BE2C (cell line): ENCODE measurements around the gene ACTR6.
"Not testable (repeated sequence)": the region's sequence is repeated elsewhere in the genome, so short reads cannot be mapped to it uniquely, and the experiment has no call there.

ENCODE experiments used
- DNase-seq: peaks from one replicate; pipeline ENCODE4 v3.0.0-alpha.2; 2020
- H3K27me3 ChIP-seq: fragments of 250-450 bp; sonication (Bioruptor Pico); 2 replicates; pipeline ENCODE4 v1.5.1; 2020; ENCODE audit warnings: mild to moderate bottlenecking
- H3K36me3 ChIP-seq: fragments of 250-450 bp; sonication (Bioruptor Pico); 2 replicates; pipeline ENCODE4 v1.5.1; 2020; ENCODE audit warnings: mild to moderate bottlenecking
- H3K4me1 ChIP-seq: fragments of 250-450 bp; sonication (Bioruptor Pico); 2 replicates; pipeline ENCODE4 v1.5.1; 2020
- H3K4me3 ChIP-seq: 2 replicates; pipeline ENCODE4 v1.5.1; 2011; ENCODE audit warnings: low read depth, low read length
- H3K9me3 ChIP-seq: fragments of 250-450 bp; sonication (Bioruptor Pico); 2 replicates; pipeline ENCODE4 v1.5.1; 2020
- TF ChIP-seq, protein P1 (sequence below): IDR thresholded peaks from 2 replicates; pipeline ENCODE4 v1.5.1; 2012; ENCODE audit warnings: mild to moderate bottlenecking, low read depth, low read length

ACTR6 gene

DNA sequence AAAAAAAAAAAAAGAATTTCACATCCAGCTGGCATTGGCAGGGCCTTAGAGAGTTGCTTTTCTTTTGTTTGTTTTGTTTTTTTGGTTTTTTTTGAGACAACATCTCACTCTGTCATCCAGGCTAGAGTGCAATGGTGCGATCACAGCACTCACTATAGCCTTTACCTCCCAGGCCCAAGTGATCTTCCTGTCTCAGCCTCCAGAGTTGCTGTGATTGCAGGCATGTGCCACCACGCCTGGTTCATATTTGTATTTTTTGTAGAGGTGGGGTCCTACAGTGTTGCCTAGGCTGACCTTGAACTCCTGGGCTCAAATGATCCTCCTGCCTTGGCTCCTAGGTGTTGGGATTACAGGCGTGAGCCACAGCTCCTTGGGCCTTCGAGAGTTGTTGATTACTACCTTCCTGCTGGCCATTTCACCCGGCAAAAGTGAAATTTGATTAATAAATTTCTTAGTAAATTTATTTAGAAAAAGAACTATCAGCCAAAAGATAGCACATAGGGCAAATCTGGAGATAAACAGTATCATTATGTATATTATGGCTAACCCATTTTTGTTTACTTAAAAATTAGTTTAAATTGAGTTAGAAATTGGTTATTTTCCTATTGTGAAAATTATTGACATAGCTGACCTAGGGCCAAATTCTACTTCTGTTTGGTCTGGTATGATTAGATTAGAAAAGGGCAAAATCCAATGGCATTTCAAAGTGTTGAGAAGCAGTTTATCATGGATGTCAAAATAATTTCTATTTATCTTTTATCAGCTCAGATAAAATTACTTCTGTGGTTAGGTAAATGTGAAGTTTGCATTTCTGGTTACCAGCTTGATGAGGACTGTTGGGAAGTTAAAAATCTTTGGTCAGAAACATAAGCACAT, 12.6 kb downstream of the ACTR6 start:
- Histone ChIP-seq H3K4me3 (no peak overlapping the region), H3K4me1 (no peaks in the 10 kb centered on the region), H3K9me3 (no peaks in the 10 kb centered on the region), H3K36me3 (peaks cover 28% of the 10 kb centered on the region), H3K27me3 (no peaks in the 10 kb centered on the region)
- no peak for DNase-seq
- TF ChIP-seq, protein P1, sequence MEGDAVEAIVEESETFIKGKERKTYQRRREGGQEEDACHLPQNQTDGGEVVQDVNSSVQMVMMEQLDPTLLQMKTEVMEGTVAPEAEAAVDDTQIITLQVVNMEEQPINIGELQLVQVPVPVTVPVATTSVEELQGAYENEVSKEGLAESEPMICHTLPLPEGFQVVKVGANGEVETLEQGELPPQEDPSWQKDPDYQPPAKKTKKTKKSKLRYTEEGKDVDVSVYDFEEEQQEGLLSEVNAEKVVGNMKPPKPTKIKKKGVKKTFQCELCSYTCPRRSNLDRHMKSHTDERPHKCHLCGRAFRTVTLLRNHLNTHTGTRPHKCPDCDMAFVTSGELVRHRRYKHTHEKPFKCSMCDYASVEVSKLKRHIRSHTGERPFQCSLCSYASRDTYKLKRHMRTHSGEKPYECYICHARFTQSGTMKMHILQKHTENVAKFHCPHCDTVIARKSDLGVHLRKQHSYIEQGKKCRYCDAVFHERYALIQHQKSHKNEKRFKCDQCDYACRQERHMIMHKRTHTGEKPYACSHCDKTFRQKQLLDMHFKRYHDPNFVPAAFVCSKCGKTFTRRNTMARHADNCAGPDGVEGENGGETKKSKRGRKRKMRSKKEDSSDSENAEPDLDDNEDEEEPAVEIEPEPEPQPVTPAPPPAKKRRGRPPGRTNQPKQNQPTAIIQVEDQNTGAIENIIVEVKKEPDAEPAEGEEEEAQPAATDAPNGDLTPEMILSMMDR, result no peak

DNA sequence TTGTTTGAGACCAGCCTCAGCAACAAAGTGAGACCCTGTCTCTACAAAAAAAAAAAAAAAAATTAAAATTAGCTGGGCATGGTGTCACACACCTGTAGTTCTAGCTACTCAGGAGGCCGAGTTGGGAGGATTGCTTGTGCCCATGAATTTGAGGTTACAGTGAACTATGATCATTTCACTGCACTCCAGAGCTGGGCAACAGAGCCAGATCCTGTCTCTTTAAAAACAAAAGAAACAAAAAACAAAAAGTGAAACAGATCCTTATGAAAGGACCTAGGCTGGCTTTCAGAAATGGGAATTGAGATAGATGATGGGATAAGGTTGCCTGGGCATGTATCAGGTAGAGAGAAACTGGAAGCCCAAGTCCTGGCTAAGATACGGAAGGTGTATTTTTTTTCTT, 13.9 kb downstream of the ACTR6 start:
- H3K36me3 ChIP-seq, result peaks cover 29% of the 10 kb centered on the region
- TF ChIP-seq, protein P1, result no peak
- H3K9me3 ChIP-seq, result no peaks in the 10 kb centered on the region
- DNase-seq, result no peak
- H3K4me3 ChIP-seq, result no peak overlapping the region
- H3K27me3 ChIP-seq, result no peaks in the 10 kb centered on the region
- no peaks in the 10 kb centered on the region for H3K4me1 ChIP-seq

DNA sequence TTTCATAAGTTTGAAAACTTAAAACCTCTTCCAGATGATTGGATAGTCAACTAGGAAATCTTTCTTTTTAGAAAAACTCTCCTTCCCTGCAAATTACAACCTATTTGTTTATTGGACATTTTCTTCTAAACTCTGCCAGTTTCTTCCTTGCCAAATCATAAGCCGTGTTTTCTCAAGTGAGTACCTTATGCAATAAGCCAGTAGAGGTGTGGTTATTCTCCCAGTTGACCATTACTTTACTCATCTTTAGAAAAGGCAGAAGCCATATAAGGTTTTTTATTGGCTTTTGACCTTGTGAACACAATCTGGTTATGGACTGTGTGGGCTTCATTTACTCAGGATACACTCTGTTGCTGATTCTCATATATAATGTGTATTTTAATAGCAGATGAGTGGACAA, 14.6 kb downstream of the ACTR6 start:
- Histone ChIP-seq H3K27me3 (no peaks in the 10 kb centered on the region), H3K9me3 (no peaks in the 10 kb centered on the region), H3K36me3 (peaks cover 34% of the 10 kb centered on the region), H3K4me1 (no peaks in the 10 kb centered on the region), H3K4me3 (no peak overlapping the region)
- DNase-seq, result no peak
- TF ChIP-seq, protein P1, result no peak

- Histone ChIP-seq H3K9me3 (no peaks in the 10 kb centered on the region), H3K4me3 (no peak overlapping the region), H3K36me3 (peaks cover 25% of the 10 kb centered on the region), H3K27me3 (no peaks in the 10 kb centered on the region), H3K4me1 (no peaks in the 10 kb centered on the region)
- no peak for DNase-seq
- TF ChIP-seq, protein P1, result no peak
Observed at GRCh38 chr12:100216337-100216736, 15.7 kb downstream of the ACTR6 start.

GRCh38 chr12:100219328-100220109, 18.9 kb downstream of the ACTR6 start:
- Histone ChIP-seq H3K4me3 (no peak overlapping the region), H3K36me3 (peaks cover 22% of the 10 kb centered on the region), H3K27me3 (no peaks in the 10 kb centered on the region), H3K9me3 (no peaks in the 10 kb centered on the region), H3K4me1 (no peaks in the 10 kb centered on the region)
- TF ChIP-seq, protein P1, result no peak
- no peak for DNase-seq

GRCh38 chr12:100221523-100221922, 20.9 kb downstream of the ACTR6 start:
- Histone ChIP-seq H3K4me3 (no peak overlapping the region), H3K36me3 (peaks cover 15% of the 10 kb centered on the region), H3K4me1 (no peaks in the 10 kb centered on the region), H3K9me3 (no peaks in the 10 kb centered on the region), H3K27me3 (no peaks in the 10 kb centered on the region)
- TF ChIP-seq, protein P1, result no peak
- no peak for DNase-seq

DNA sequence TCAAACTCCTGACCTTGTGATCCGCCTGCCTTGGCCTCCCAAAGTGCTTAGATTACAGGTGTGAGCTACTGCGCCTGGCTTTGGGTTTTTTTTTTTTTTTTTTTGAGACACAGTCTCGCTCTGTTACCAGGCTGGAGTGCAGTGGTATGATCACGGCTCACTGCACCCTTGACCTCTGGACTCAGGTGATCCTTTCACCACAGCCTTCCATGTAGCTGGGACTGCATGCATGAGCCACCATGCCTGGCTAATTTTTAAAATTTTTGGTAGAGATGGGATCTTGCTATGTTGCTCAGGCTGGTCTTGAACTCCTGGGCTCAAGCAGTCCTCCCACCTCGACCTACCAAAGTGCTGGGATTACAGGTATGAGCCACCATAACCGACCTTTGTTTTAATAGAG, 21.6 kb downstream of the ACTR6 start:
- not testable (repeated sequence) for DNase-seq, H3K27me3 ChIP-seq, H3K9me3 ChIP-seq, H3K4me3 ChIP-seq, H3K4me1 ChIP-seq
- peaks cover 15% of the 10 kb centered on the region for H3K36me3 ChIP-seq
